ENCODE measurements around the gene CYP4V2.

DNA sequence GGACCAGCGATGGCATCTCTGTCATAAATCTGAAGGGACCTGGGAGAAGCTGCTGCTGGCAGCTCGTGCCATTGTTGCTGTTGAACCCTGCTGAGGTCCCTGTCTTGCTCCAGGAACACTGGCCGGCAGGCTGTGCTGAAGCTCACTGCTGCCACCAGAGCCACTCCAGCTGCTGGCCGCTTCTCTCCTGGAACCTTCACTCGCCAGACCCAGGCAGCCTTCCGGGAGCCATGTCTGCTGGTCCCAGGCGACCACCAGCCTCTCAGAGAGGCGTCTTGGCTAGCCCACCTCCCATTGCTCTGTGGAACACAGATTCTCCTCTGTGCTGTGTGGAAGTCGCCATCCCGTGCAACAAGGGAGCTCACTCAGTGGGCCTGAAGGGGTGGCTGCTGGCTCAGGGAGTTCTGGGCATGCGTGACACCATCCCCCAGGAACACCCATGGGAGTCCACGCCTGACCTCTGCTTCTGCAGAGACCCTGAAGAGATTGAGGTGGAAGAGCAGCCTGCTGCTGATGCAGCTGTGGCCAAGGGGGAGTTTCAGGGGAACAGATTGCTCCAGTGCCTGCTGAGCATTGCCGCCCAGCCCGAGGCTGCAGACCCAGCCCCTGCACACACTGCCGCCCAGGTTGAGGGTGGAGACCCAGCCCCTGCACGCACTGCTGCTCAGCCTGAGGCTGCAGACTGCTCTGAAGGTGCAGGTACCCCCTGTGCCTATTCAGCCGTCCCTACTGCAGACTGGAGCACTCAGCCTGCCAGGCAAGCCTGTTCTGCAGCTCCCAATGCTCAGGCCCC is 33.1 kb upstream of the CYP4V2 start:
- TF ChIP-seq EZH2 (IDR thresholded peaks at IDR 0.05; ENCODE audit: insufficient read depth, poor library complexity, severe bottlenecking) (no peak), EZH2phosphoT487 (IDR thresholded peaks at IDR 0.05; ENCODE audit: insufficient read depth, low read depth) (no peak)

Data from GM23248 (cell line).